Neural cell (in vitro differentiated cells): ENCODE measurements around the gene EHD1. TPM values are rescaled to one million over a fixed set of nuclear protein-coding genes. Genes with fewer than 3 reads are reported as not detected.

Experiments used
- H2AFZ ChIP-seq: fragments of 200-600, 300-800 bp; sonication (generic), shearing (Covaris generic); 2 replicates; pipeline ENCODE4 v1.6.0; 2014; ENCODE audit warnings: low read depth, mild to moderate bottlenecking, antibody characterized with exemption, low read length, moderate library complexity
- H3F3A ChIP-seq: fragments of 200-600 bp; shearing (Covaris generic); 2 replicates; pipeline ENCODE4 v1.6.1; 2016; ENCODE audit warnings: mild to moderate bottlenecking, moderate library complexity, mixed read lengths, antibody characterized with exemption, low read length; ENCODE audit not compliant: insufficient read depth, poor library complexity, severe bottlenecking
- H3K27ac ChIP-seq: fragments of 200-600, 300-800 bp; sonication (generic), shearing (Covaris generic); 2 replicates; pipeline ENCODE4 v1.5.1; 2014; ENCODE audit warnings: mild to moderate bottlenecking, low read length, moderate library complexity
- H3K27me3 ChIP-seq: fragments of 300-800, 200-600 bp; sonication (generic), shearing (Covaris generic); 2 replicates; pipeline ENCODE4 v1.6.0; 2014; ENCODE audit warnings: mild to moderate bottlenecking, low read depth, low read length, moderate library complexity; ENCODE audit not compliant: insufficient read depth
- H3K36me3 ChIP-seq: fragments of 300-800, 200-600 bp; sonication (generic), shearing (Covaris generic); 2 replicates; pipeline ENCODE4 v1.5.1; 2014; ENCODE audit warnings: mild to moderate bottlenecking, antibody characterized with exemption, low read length, moderate library complexity; ENCODE audit not compliant: insufficient read depth
- H3K4me2 ChIP-seq: fragments of 300-800, 200-600 bp; sonication (generic), shearing (Covaris generic); 2 replicates; pipeline ENCODE4 v1.6.0; 2014; ENCODE audit warnings: mild to moderate bottlenecking, low read length
- H3K4me3 ChIP-seq: fragments of 300-800, 200-600 bp; sonication (generic), shearing (Covaris generic); 2 replicates; pipeline ENCODE4 v1.5.1; 2014; ENCODE audit warnings: mild to moderate bottlenecking, low read length, moderate library complexity
- H3K79me2 ChIP-seq: fragments of 200-600 bp; shearing (Covaris generic); replicated peaks from 2 replicates; pipeline ENCODE4 v1.6.0; 2014; ENCODE audit warnings: mild to moderate bottlenecking, low read length, moderate library complexity; ENCODE audit not compliant: insufficient read depth
- H3K9ac ChIP-seq: fragments of 300-800, 200-600 bp; sonication (generic), shearing (Covaris generic); 2 replicates; pipeline ENCODE4 v1.6.1; 2016; ENCODE audit warnings: mild to moderate bottlenecking, low read length, mixed read lengths
- H3K9me2 ChIP-seq: fragments of 200-600 bp; shearing (Covaris generic); 2 replicates; pipeline ENCODE4 v1.6.1; 2016; ENCODE audit warnings: mild to moderate bottlenecking, low read length, mixed read lengths; ENCODE audit not compliant: insufficient read depth
- H3K9me3 ChIP-seq: fragments of 200-600, 300-800 bp; sonication (generic), shearing (Covaris generic); 2 replicates; pipeline ENCODE4 v1.6.1; 2016; ENCODE audit warnings: mild to moderate bottlenecking, mixed run types, low read length, moderate library complexity, mixed read lengths
- H4K20me1 ChIP-seq: fragments of 200-600 bp; shearing (Covaris generic); 2 replicates; pipeline ENCODE4 v1.6.1; 2016; ENCODE audit warnings: mild to moderate bottlenecking, mixed run types; ENCODE audit not compliant: insufficient read depth
- EP300 ChIP-seq: fragments of 450-650 bp; conservative IDR thresholded peaks from 2 replicates; pipeline ENCODE4 v1.6.1; 2014; ENCODE audit warnings: antibody characterized with exemption, mild to moderate bottlenecking, moderate library complexity; ENCODE audit not compliant: poor library complexity, severe bottlenecking
- EZH2 ChIP-seq: fragments of 200-600, 300-800 bp; shearing (Covaris generic), sonication (generic); IDR thresholded peaks from 2 replicates; pipeline ENCODE4 v1.6.1; 2014; ENCODE audit warnings: antibody characterized with exemption, low read length, borderline replicate concordance, mild to moderate bottlenecking; ENCODE audit not compliant: insufficient read depth, poor library complexity, severe bottlenecking
- MXI1 ChIP-seq: fragments of 450-650 bp; conservative IDR thresholded peaks from 2 replicates; pipeline ENCODE4 v1.6.1; 2014; ENCODE audit warnings: antibody characterized with exemption, mild to moderate bottlenecking; ENCODE audit not compliant: poor library complexity, severe bottlenecking
- POLR2AphosphoS5 ChIP-seq: IDR thresholded peaks from 2 replicates; pipeline ENCODE4 v1.6.1; 2012
- RAD21 ChIP-seq: fragments of 450-650 bp; conservative IDR thresholded peaks from 2 replicates; pipeline ENCODE4 v1.6.1; 2014; ENCODE audit warnings: antibody characterized with exemption, mild to moderate bottlenecking, moderate library complexity
- SMC3 ChIP-seq: fragments of 450-650 bp; conservative IDR thresholded peaks from 2 replicates; pipeline ENCODE4 v1.6.1; 2014; ENCODE audit warnings: antibody characterized with exemption, mild to moderate bottlenecking, moderate library complexity; ENCODE audit not compliant: poor library complexity
- TAF1 ChIP-seq: IDR thresholded peaks from 2 replicates; pipeline ENCODE4 v1.6.1; 2012; ENCODE audit warnings: low read depth
- polyA plus RNA-seq: library from polyadenylated mRNA; depleted of rRNA; stranded (reverse); fragments of >200 nt; gene quantifications from 2 replicates; pipeline ENCODE4 v1.2.3, GENCODE V29; 2014
- TF ChIP-seq, protein P1 (sequence below): fragments of 450-650 bp; IDR thresholded peaks from 2 replicates; pipeline ENCODE4 v1.5.1; 2014; ENCODE audit warnings: antibody characterized with exemption, mild to moderate bottlenecking, moderate library complexity; ENCODE audit not compliant: poor library complexity, severe bottlenecking
- TF ChIP-seq, protein P2 (sequence below): IDR thresholded peaks from 2 replicates; pipeline ENCODE4 v1.6.1; 2012; ENCODE audit warnings: borderline replicate concordance

EHD1 gene
- polyA plus RNA-seq, 1 donor from 2014 or later: 26.4 TPM

DNA sequence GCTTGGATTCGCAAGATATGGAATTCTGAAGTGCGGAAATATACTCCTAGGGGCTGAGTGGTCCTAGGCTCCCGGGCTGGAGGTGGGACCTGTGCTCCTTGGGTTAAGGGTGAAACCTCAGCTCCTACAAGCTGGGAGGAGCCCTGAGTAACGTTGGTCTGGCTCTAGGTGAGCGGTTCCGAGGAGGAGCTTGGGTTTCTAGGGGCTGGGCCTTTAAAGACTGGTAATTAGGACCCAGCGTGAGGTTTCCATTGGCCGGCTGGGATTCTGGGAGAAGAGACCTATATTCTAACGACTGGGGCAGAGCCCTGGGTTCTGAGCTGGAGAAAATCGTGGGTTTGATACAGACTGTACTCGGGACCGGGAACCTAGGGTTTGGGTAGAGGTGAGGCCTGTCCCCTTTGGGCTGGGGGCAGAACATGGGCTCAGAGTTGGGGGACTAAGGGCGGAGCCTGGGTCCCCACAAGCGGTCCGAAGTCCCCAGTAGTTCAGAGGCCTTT, 74.5 kb downstream of the EHD1 start:
- no peaks in the 10 kb centered on the region for H3K27me3 ChIP-seq
- no peaks in the 10 kb centered on the region for H3F3A ChIP-seq
- H3K79me2 ChIP-seq: no peaks in the 10 kb centered on the region
- peak overlapping the region; percentile 88 for H3K4me2 ChIP-seq
- no peak overlapping the region for H2AFZ ChIP-seq
- TF ChIP-seq POLR2AphosphoS5: no peak
- TF ChIP-seq MXI1: no peak
- no peak for TF ChIP-seq EZH2
- no peak for TF ChIP-seq SMC3
- TF ChIP-seq, protein P1, sequence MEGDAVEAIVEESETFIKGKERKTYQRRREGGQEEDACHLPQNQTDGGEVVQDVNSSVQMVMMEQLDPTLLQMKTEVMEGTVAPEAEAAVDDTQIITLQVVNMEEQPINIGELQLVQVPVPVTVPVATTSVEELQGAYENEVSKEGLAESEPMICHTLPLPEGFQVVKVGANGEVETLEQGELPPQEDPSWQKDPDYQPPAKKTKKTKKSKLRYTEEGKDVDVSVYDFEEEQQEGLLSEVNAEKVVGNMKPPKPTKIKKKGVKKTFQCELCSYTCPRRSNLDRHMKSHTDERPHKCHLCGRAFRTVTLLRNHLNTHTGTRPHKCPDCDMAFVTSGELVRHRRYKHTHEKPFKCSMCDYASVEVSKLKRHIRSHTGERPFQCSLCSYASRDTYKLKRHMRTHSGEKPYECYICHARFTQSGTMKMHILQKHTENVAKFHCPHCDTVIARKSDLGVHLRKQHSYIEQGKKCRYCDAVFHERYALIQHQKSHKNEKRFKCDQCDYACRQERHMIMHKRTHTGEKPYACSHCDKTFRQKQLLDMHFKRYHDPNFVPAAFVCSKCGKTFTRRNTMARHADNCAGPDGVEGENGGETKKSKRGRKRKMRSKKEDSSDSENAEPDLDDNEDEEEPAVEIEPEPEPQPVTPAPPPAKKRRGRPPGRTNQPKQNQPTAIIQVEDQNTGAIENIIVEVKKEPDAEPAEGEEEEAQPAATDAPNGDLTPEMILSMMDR: no peak
- TF ChIP-seq TAF1: no peak
- TF ChIP-seq, protein P2, sequence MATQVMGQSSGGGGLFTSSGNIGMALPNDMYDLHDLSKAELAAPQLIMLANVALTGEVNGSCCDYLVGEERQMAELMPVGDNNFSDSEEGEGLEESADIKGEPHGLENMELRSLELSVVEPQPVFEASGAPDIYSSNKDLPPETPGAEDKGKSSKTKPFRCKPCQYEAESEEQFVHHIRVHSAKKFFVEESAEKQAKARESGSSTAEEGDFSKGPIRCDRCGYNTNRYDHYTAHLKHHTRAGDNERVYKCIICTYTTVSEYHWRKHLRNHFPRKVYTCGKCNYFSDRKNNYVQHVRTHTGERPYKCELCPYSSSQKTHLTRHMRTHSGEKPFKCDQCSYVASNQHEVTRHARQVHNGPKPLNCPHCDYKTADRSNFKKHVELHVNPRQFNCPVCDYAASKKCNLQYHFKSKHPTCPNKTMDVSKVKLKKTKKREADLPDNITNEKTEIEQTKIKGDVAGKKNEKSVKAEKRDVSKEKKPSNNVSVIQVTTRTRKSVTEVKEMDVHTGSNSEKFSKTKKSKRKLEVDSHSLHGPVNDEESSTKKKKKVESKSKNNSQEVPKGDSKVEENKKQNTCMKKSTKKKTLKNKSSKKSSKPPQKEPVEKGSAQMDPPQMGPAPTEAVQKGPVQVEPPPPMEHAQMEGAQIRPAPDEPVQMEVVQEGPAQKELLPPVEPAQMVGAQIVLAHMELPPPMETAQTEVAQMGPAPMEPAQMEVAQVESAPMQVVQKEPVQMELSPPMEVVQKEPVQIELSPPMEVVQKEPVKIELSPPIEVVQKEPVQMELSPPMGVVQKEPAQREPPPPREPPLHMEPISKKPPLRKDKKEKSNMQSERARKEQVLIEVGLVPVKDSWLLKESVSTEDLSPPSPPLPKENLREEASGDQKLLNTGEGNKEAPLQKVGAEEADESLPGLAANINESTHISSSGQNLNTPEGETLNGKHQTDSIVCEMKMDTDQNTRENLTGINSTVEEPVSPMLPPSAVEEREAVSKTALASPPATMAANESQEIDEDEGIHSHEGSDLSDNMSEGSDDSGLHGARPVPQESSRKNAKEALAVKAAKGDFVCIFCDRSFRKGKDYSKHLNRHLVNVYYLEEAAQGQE: no peak
- no peak for TF ChIP-seq RAD21
- no peak for TF ChIP-seq EP300
- H3K9me3 ChIP-seq: no peaks in the 10 kb centered on the region
- H4K20me1 ChIP-seq: no peaks in the 10 kb centered on the region
- no peaks in the 10 kb centered on the region for H3K9me2 ChIP-seq
- H3K36me3 ChIP-seq: peaks cover 9% of the 10 kb centered on the region
- peak overlapping the region; percentile 54 for H3K9ac ChIP-seq
- no peak overlapping the region for H3K27ac ChIP-seq
- peak overlapping the region; percentile 67 for H3K4me3 ChIP-seq

DNA sequence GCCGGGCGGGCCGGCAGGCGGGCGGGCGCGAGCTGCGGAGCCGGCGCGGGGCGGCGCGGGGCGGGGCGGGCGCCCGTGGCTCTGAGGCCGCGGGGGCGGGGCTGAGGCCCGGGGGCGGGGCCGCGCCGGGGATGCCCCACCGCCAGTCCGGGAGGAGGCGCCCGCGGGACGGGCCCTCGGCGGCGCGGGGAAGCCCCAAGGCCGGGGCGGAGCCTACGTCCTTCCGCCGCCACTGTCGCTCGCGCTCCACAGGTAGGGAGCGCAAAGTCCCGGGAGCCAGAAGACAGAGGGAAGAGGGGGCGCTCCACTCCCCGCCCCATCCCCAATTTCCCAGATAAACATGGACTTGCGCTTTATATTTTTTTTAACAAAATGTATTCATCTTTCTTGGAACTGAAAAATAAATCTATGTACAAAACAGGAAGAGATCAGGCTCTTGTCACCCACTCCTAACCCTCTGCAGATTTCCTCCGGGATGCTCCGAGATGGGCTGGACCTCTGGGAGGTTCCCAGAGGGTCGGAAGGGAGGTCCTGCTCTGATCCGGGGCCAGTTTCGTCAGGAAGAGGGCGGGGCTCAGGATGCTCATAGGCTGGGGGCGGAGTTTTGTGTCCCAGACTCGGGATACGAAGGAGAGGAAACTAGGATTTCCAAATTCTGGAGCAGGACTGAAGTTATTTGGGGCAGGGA, 75.1 kb downstream of the EHD1 start, which contains the start of gene MAP4K2:
MAP4K2 (minus strand) TSS at position 57 of the 688 bp plus-strand sequence. CDS start 65 bp downstream, outside the sequence.
- Histone ChIP-seq H3K27ac (no peak within 1 kb of the TSS), H3K36me3 (peaks cover 9% of the 10 kb centered on the region), H3K4me2 (peak within 1 kb of the TSS; percentile 88), H3K79me2 (no peaks in the 10 kb centered on the region), H3K9me3 (no peaks in the 10 kb centered on the region), H3K9ac (peak within 1 kb of the TSS; percentile 54), H4K20me1 (no peaks in the 10 kb centered on the region), H3K27me3 (no peaks in the 10 kb centered on the region), H3K4me3 (peak within 1 kb of the TSS; percentile 67), H2AFZ (no peak within 1 kb of the TSS), H3F3A (no peaks in the 10 kb centered on the region), H3K9me2 (no peaks in the 10 kb centered on the region)
- peak; percentile 24 for TF ChIP-seq RAD21
- TF ChIP-seq EZH2: no peak
- TF ChIP-seq, protein P1: peak; percentile 49
- TF ChIP-seq MXI1: peak; percentile 27
- no peak for TF ChIP-seq SMC3
- TF ChIP-seq, protein P2: no peak
- no peak for TF ChIP-seq EP300
- no peak for TF ChIP-seq TAF1
- no peak for TF ChIP-seq POLR2AphosphoS5
